Natural killer cell (primary cell): Measurements from ENCODE around the gene TEX28. TPM values are rescaled to one million over a fixed set of nuclear protein-coding genes. Genes with fewer than 3 reads are reported as not detected.
A peak's percentile ranks its signal among the peaks of the same experiment; 100 is the strongest.

Experiments used
- ATAC-seq, 3 donors: fragments of 150-1000 bp in 2 of 3; fragments of 200-7000 bp in 1 of 3; cut with Tn5 transposase; 1 replicate in 1 of 3; 2 replicates in 2 of 3; pipeline ENCODE4 v1.10.0; 2021; ENCODE audit warnings: mild to moderate bottlenecking in 2 of 3, moderate library complexity in 2 of 3
- DNase-seq, 2 donors: peaks; one replicate each; pipeline versions ENCODE4 v3.0.0 to v3.0.0-alpha.2; 2013 to 2021; ENCODE audit warnings: mixed read lengths in 1 of 2
- H3K27ac ChIP-seq: one replicate; pipeline ENCODE4 v1.5.1; 2013; ENCODE audit warnings: mild to moderate bottlenecking, low read length
- H3K27me3 ChIP-seq: one replicate; pipeline ENCODE4 v1.6.1; 2013; ENCODE audit warnings: low read length; ENCODE audit not compliant: control insufficient read depth, insufficient read depth
- H3K36me3 ChIP-seq: one replicate; pipeline ENCODE4 v1.6.1; 2013; ENCODE audit warnings: low read length; ENCODE audit not compliant: control insufficient read depth, insufficient read depth
- H3K4me1 ChIP-seq: one replicate; pipeline ENCODE4 v1.6.1; 2013; ENCODE audit warnings: low read length; ENCODE audit not compliant: control insufficient read depth, insufficient read depth
- H3K4me3 ChIP-seq: one replicate; pipeline ENCODE4 v1.5.1; 2013; ENCODE audit warnings: low read length
- H3K9me3 ChIP-seq: one replicate; pipeline ENCODE4 v1.6.1; 2013; ENCODE audit warnings: low read length; ENCODE audit not compliant: control insufficient read depth, insufficient read depth
- H3K27ac Mint-ChIP-seq, 2 donors: one replicate each; pipeline ENCODE4 v1.8.0; 2022; ENCODE audit warnings: mild to moderate bottlenecking in 2 of 2, mixed read lengths in 2 of 2, moderate library complexity in 1 of 2
- H3K27me3 Mint-ChIP-seq, 2 donors: one replicate each; pipeline ENCODE4 v1.8.0; 2022; ENCODE audit warnings: low read depth in 2 of 2, mixed read lengths in 2 of 2
- H3K36me3 Mint-ChIP-seq: one replicate; pipeline ENCODE4 v1.8.0; 2022; ENCODE audit warnings: mixed read lengths
- H3K4me1 Mint-ChIP-seq, 2 donors: one replicate each; pipeline ENCODE4 v1.8.0; 2022; ENCODE audit warnings: mixed read lengths in 2 of 2
- H3K4me3 Mint-ChIP-seq: one replicate; pipeline ENCODE4 v1.8.0; 2022; ENCODE audit warnings: mild to moderate bottlenecking, moderate library complexity, mixed read lengths
- H3K9me3 Mint-ChIP-seq, 2 donors: one replicate each; pipeline ENCODE4 v1.8.0; 2022; ENCODE audit warnings: mixed read lengths in 2 of 2
- WGBS: methylation state at CpG from one replicate; pipeline ENCODE4 v1.1.7; 2013; ENCODE audit warnings: missing lambda C conversion rate; ENCODE audit not compliant: insufficient coverage; 5-methylcytosine and 5-hydroxymethylcytosine counted together
- intact Hi-C: fragments of 100-400 bp; cut with micrococcal nuclease; formaldehyde crosslinking; loops from one replicate; pipeline ENCODE4 v1.14.2; 2022
- total RNA-seq, 4 donors: library from RNA; stranded (reverse); fragments of 120-200 nt in 1 of 4; gene quantifications; one replicate each; pipeline versions ENCODE4 v1.2.3 to v1.2.4, GENCODE V29; 2013 to 2022
- TF ChIP-seq, protein P1 (sequence below): fragments of 200-600 bp; IDR thresholded peaks from one replicate; pipeline ENCODE4 v1.8.0; 2022; ENCODE audit warnings: antibody characterized with exemption

The TEX28 gene
- total RNA-seq, 3 donors from 2014 or later (not counting 1 experiment from before 2014, with no cell fraction given) = 0.61 TPM; not detected in 2

- H3K4me3 Mint-ChIP-seq = no peak overlapping the region
- peaks cover 42 to 55% of the 10 kb centered on the region in 2 donors for H3K4me1 Mint-ChIP-seq
These were observed 14.3 kb upstream of the TEX28 start for GRCh38 chrX:154309041-154309775.

DNA sequence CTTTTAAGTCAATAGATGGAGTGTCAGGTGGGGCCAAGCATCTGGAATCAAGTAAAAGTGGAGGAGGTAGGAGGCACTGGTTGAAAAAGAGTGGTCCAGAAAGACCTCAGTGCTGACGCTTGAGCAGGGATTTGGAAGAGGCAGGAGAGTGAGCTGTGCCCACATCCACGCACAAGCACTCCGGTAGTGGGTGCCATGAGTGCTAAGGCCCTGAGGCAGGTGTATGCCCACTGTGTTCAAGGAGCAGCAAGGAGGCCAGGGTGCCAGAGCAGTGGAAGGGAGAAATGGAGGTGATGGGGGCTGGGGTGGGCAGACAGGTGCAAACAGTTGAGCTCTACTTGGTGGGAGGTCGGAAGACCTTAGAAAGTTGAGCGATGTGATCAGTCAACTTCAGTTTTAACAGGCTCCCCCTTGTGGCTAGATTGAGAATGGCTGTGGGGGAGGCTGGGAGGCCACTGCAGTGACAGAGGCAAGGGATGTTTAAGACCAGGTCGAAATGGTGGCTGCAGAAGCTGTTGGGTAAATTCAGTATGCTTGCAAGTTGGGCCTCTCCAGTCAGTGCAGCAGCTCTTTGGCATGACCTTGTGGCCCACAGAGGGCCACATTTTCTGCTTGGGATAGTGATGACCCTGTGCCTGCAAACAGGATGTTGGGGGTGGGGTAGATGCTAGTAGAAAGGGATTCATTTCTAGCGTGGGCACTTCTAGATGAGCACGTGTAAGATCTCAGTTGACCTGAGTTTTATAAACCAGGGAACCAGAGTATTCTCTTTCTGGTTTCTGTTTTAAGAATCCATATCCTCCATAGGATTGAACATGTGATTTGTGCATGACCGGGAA lies 13.4 kb upstream of the TEX28 start:
- Mint-ChIP-seq H3K27ac (peak overlapping the region; percentile 69 to 84), H3K27me3 (no peaks in the 10 kb centered on the region), H3K9me3 (peaks cover 0 to 2% of the 10 kb centered on the region in 2 donors), H3K36me3 (no peaks in the 10 kb centered on the region), H3K4me3 (peak overlapping the region; percentile 58), H3K4me1 (peaks cover 39 to 56% of the 10 kb centered on the region in 2 donors)
- Histone ChIP-seq H3K36me3 (no peaks in the 10 kb centered on the region), H3K27ac (peak overlapping the region; percentile 50), H3K4me1 (peaks cover 68% of the 10 kb centered on the region), H3K9me3 (no peaks in the 10 kb centered on the region), H3K27me3 (no peaks in the 10 kb centered on the region), H3K4me3 (no peak overlapping the region)
- intact Hi-C loops = no loop called here
- DNase-seq (peak; percentile 63 to 85), ATAC-seq (peak; percentile 82 to 88 (median 87))
- TF ChIP-seq, protein P1, sequence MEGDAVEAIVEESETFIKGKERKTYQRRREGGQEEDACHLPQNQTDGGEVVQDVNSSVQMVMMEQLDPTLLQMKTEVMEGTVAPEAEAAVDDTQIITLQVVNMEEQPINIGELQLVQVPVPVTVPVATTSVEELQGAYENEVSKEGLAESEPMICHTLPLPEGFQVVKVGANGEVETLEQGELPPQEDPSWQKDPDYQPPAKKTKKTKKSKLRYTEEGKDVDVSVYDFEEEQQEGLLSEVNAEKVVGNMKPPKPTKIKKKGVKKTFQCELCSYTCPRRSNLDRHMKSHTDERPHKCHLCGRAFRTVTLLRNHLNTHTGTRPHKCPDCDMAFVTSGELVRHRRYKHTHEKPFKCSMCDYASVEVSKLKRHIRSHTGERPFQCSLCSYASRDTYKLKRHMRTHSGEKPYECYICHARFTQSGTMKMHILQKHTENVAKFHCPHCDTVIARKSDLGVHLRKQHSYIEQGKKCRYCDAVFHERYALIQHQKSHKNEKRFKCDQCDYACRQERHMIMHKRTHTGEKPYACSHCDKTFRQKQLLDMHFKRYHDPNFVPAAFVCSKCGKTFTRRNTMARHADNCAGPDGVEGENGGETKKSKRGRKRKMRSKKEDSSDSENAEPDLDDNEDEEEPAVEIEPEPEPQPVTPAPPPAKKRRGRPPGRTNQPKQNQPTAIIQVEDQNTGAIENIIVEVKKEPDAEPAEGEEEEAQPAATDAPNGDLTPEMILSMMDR = peak; percentile 63
- WGBS = 52% methylated on average over 7 of the region's 9 CpGs

More at GRCh38 chrX:154309041-154309775, 14.3 kb upstream of the TEX28 start:
- intact Hi-C loops = no loop called here
- WGBS = 97% methylated on average over 13 of the region's 16 CpGs
- DNase-seq (no peak), ATAC-seq (no peak)
- TF ChIP-seq, protein P1 = no peak
- Histone ChIP-seq H3K27me3 (no peaks in the 10 kb centered on the region), H3K4me1 (peaks cover 72% of the 10 kb centered on the region), H3K36me3 (no peaks in the 10 kb centered on the region), H3K4me3 (no peak overlapping the region), H3K27ac (no peak overlapping the region), H3K9me3 (no peaks in the 10 kb centered on the region)
- Mint-ChIP-seq H3K36me3 (no peaks in the 10 kb centered on the region), H3K9me3 (peaks cover 0 to 2% of the 10 kb centered on the region in 2 donors), H3K27me3 (no peaks in the 10 kb centered on the region), H3K27ac (peak overlapping the region in 1 of 2 donors; percentile 69)

DNA sequence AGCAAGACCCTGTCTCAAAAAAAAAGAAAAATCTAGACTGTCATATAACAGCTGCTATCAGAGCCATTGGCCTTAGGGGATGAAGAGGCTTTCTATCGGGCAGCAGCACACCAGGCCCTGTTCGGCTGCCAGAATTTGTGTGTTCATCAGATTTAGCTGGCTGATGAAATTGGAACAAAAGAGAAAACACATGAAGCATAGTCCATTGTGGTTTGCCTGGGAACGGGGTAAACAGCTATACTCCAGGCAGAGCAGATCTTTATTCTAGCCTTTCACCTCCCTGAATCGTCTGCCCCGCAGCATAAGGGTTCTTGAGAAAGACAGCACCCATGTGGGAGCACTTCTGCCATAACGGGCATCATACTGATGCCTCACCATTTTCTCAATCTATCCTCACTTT lies 12.3 kb upstream of the TEX28 start:
- Histone ChIP-seq H3K36me3 (no peaks in the 10 kb centered on the region), H3K4me3 (no peak overlapping the region), H3K4me1 (peaks cover 56% of the 10 kb centered on the region), H3K9me3 (no peaks in the 10 kb centered on the region), H3K27me3 (no peaks in the 10 kb centered on the region), H3K27ac (no peak overlapping the region)
- intact Hi-C loops = no loop called here
- 98% methylated on average over 6 of the region's 6 CpGs for WGBS
- no peaks in the 10 kb centered on the region for H3K27me3 Mint-ChIP-seq
- H3K9me3 Mint-ChIP-seq = peaks cover 0 to 2% of the 10 kb centered on the region in 2 donors
- H3K4me1 Mint-ChIP-seq = peaks cover 28 to 45% of the 10 kb centered on the region in 2 donors
- no peak for ATAC-seq
- DNase-seq = no peak
- TF ChIP-seq, protein P1 = no peak
- H3K36me3 Mint-ChIP-seq = no peaks in the 10 kb centered on the region
- H3K27ac Mint-ChIP-seq = peak overlapping the region; percentile 69 to 84
- H3K4me3 Mint-ChIP-seq = peak overlapping the region; percentile 58
